Measurements from ENCODE around the gene EYS.

GRCh38 chr6:65633501-65633900 lies 73.5 kb downstream of the EYS start:
- TF ChIP-seq POLR2A (conservative IDR thresholded peaks at IDR 0.05) (no peak), GTF2F1 (IDR thresholded peaks at IDR 0.05; ENCODE audit: low read depth, low read length) (no peak), CTCF (IDR thresholded peaks at IDR 0.05 in 2 of 3, conservative IDR thresholded peaks at IDR 0.05 in 1 of 3; ENCODE audit: insufficient read depth in 2 of 3, low read depth in 1 of 3, low read length in 3 of 3) (no peak), TCF7 (IDR thresholded peaks at IDR 0.05; ENCODE audit: borderline replicate concordance) (no peak), E4F1 (CRISPR knock-in tag; IDR thresholded peaks at IDR 0.05; ENCODE audit: borderline replicate concordance) (no peak), CEBPG (CRISPR knock-in tag; IDR thresholded peaks at IDR 0.05) (no peak), CEBPG (tag; conservative IDR thresholded peaks at IDR 0.05 in 1 of 2, IDR thresholded peaks at IDR 0.05 in 1 of 2) (no peak), ZNF830 (CRISPR knock-in tag; IDR thresholded peaks at IDR 0.05) (no peak), NR4A1 (CRISPR knock-in tag; IDR thresholded peaks at IDR 0.05) (no peak), NR4A1 (tag; IDR thresholded peaks at IDR 0.05) (no peak), ZBED1 (IDR thresholded peaks at IDR 0.05) (no peak)
